ENCODE results near the gene TNC. TPM values are rescaled to one million over a fixed set of nuclear protein-coding genes. Genes with fewer than 3 reads are reported as not detected.

The TNC gene
- total and polyA plus RNA-seq, 10 of the 15 experiments (the other 5 are each of a cell fraction or from before 2014, with no cell fraction given) = 0.05 to 4.2 (median 0.14) TPM

- POLR2A ChIA-PET = interaction anchor here (0.5 to 0.7 kb wide), 2 partner anchors 21 to 45 kb away, joined by 3 to 4 read pairs; no protein-coding TSS in a partner anchor
- Histone ChIP-seq H3K9me3 (replicated peaks; ENCODE audit: control insufficient read depth, insufficient read depth, low read length) (no peaks in the 10 kb centered on the region), H3K27me3 (replicated peaks in 1 of 2; ENCODE audit: control insufficient read depth in 2 of 2, insufficient read depth in 2 of 2, low read length in 1 of 2) (peaks cover 2 to 5% of the 10 kb centered on the region in 2 experiments; a peak in 2 of 4 replicates), H3K27ac (ENCODE audit: control insufficient read depth, insufficient read depth) (no peak overlapping the region), H3K9ac (ENCODE audit: control insufficient read depth, insufficient read depth, low read length) (no peak overlapping the region), H3K4me1 (ENCODE audit: control insufficient read depth, insufficient read depth, low read length) (no peaks in the 10 kb centered on the region), H3K36me3 (ENCODE audit: control insufficient read depth in 2 of 2, insufficient read depth in 2 of 2, low read length in 1 of 2) (no peaks in the 10 kb centered on the region), H3K4me3 (no peak overlapping the region), H2AFZ (ENCODE audit: control insufficient read depth, low read depth, low read length) (no peak overlapping the region), H3K4me2 (ENCODE audit: control insufficient read depth, insufficient read depth) (no peak overlapping the region), H3K79me2 (ENCODE audit: control insufficient read depth, insufficient read depth, low read length) (no peaks in the 10 kb centered on the region), H4K20me1 (ENCODE audit: control insufficient read depth, insufficient read depth) (no peaks in the 10 kb centered on the region)
- TF ChIP-seq FOS (IDR thresholded peaks at IDR 0.05; ENCODE audit: borderline replicate concordance, extremely low read depth, insufficient read length) = no peak
- no peak for TF ChIP-seq ZNF207 (IDR thresholded peaks at IDR 0.05; ENCODE audit: borderline replicate concordance)
- TF ChIP-seq CHD1 (IDR thresholded peaks at IDR 0.05; ENCODE audit: low read depth, low read length) = no peak
- TF ChIP-seq JUNB (IDR thresholded peaks at IDR 0.05) = no peak
- TF ChIP-seq MTA2 (IDR thresholded peaks at IDR 0.05; ENCODE audit: low read depth) = no peak
- TF ChIP-seq ATF7 (IDR thresholded peaks at IDR 0.05; ENCODE audit: low read depth) = no peak
- no peak for TF ChIP-seq MTA3 (IDR thresholded peaks at IDR 0.05; ENCODE audit: borderline replicate concordance, low read length)
- no peak for TF ChIP-seq MLLT1 (IDR thresholded peaks at IDR 0.05)
- TF ChIP-seq RELA (IDR thresholded peaks at IDR 0.05; ENCODE audit: borderline replicate concordance, partially characterized antibody) = no peak
- no peak for TF ChIP-seq GABPA (IDR thresholded peaks at IDR 0.05; ENCODE audit: low read depth)
- no peak for TF ChIP-seq ATF3 (IDR thresholded peaks at IDR 0.05; ENCODE audit: borderline replicate concordance, extremely low read depth, low read depth, low read length)
- no peak for TF ChIP-seq BACH1 (IDR thresholded peaks at IDR 0.05; ENCODE audit: borderline replicate concordance)
- no peak for TF ChIP-seq ZBTB11 (CRISPR knock-in tag; IDR thresholded peaks at IDR 0.05)
- ATAC-seq (no peak), FAIRE-seq (no peak), DNase-seq (ENCODE audit: low read depth, low spot score) (no peak)
- BruUV-seq (replicated peaks) = no TSS peak
- CTCF ChIA-PET = interaction anchor here (0.9 to 3.2 kb wide), 19 partner anchors 10 to 437 kb away, joined by 3 to 18 read pairs (median 5); no protein-coding TSS in a partner anchor
- SMC1A ChIA-PET (ENCODE audit: uncharacterized antibody, unreplicated experiment) = interaction anchor here (0.6 to 6.2 kb wide), 21 partner anchors 8 to 512 kb away, joined by 3 to 49 read pairs (median 4); no protein-coding TSS in a partner anchor
- 30% methylated on average over 3 of the region's 3 CpGs for WGBS (ENCODE audit: insufficient coverage, insufficient replicate concordance, low lambda C conversion rate, missing lambda C conversion rate)
- intact Hi-C loops (cut with micrococcal nuclease; ENCODE audit: unreplicated experiment) = no loop called here
- RAD21 ChIA-PET (ENCODE audit: unreplicated experiment) = interaction anchor here (1.4 to 3.1 kb wide), 4 partner anchors 23 to 332 kb away, joined by 5 to 12 read pairs (median 8); no protein-coding TSS in a partner anchor
- in situ Hi-C loops (cut with MboI) = loop anchor here (5.0 to 10.0 kb wide), 5 partner anchors 100 to 605 kb away; no protein-coding TSS in a partner anchor
Observed at GRCh38 chr9:115012486-115012885, 105.5 kb downstream of the TNC start.
